Measurements from ENCODE around the gene ZNF609. TPM values are rescaled to one million over a fixed set of nuclear protein-coding genes. Genes with fewer than 3 reads are reported as not detected.

ZNF609 gene
- total and polyA plus RNA-seq, 11 donors = 5.8 to 24.5 (median 15.3) TPM

DNA sequence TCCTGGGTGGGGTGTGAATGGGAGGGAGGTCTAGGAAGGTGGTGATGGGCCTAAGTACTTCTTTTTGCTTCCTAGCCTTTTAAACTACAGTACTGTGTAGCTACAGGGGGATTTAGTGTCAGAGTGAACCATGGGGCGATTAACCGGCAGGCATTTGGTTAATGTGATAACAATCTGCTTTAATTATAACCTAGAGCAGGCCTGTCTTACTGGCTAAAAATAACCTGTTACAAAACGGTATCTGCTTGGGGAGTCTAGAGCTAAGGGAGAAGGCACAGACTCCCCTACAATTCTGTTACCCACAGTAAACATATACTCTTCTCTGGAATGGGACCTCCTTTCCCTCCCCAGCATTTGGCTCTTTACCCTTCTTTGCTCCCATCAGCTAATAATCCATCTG, 229.6 kb downstream of the ZNF609 start:
- 34 to 49% (median 37%) methylated on average over 3 of the region's 3 CpGs for WGBS, 4 donors
- TF ChIP-seq POLR2A (IDR thresholded peaks at IDR 0.05) = no peak
- TF ChIP-seq, protein P1, sequence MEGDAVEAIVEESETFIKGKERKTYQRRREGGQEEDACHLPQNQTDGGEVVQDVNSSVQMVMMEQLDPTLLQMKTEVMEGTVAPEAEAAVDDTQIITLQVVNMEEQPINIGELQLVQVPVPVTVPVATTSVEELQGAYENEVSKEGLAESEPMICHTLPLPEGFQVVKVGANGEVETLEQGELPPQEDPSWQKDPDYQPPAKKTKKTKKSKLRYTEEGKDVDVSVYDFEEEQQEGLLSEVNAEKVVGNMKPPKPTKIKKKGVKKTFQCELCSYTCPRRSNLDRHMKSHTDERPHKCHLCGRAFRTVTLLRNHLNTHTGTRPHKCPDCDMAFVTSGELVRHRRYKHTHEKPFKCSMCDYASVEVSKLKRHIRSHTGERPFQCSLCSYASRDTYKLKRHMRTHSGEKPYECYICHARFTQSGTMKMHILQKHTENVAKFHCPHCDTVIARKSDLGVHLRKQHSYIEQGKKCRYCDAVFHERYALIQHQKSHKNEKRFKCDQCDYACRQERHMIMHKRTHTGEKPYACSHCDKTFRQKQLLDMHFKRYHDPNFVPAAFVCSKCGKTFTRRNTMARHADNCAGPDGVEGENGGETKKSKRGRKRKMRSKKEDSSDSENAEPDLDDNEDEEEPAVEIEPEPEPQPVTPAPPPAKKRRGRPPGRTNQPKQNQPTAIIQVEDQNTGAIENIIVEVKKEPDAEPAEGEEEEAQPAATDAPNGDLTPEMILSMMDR (IDR thresholded peaks at IDR 0.05) = no peak
- Histone ChIP-seq H3K27me3 (no peaks in the 10 kb centered on the region), H3K4me1 (peaks cover 6 to 80% (median 63%) of the 10 kb centered on the region in 12 donors), H3K9me3 (no peaks in the 10 kb centered on the region), H3K36me3 (peaks cover 3 to 92% (median 79%) of the 10 kb centered on the region in 9 donors), H3K27ac (peak overlapping the region; percentile 31 to 94 (median 68)), H3K4me3 (no peak overlapping the region)
- ATAC-seq = no peak
- intact Hi-C loops (cut with DNase I) = no loop called here
- DNase-seq = no peak

DNA sequence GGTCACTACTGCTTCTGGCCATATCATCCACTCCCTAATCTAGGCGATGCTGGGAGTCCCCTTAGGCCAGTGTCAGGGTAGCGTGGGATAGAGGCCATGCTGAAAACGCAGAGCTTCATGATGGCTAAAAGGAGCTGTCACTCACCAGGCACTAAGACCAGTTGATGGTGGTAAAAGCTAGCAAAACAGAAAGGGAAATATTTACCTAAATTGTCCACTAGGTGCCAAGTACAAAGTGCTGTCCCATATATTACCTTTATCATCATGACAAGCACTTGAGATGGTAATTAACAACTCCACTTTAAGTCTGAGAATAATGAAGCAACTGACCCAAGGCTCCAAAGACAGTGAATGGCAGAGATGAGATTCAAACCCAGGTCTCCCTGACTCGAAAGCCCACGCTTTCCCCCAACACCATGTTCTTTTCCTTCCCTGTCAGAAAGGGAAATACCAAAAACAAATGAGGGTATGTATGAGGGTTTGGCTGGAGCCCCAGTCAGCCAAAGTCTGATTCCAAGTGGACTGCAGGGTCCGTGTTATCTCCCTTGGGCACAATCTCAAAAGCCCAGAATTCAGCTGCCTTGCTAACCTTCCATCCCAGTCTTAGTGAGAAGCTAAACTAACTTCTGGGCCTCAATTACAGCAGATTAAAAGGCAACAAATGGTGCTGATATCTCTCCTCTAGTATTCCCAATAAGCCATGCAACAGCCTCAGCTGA, 230.4 kb downstream of the ZNF609 start:
- intact Hi-C loops (cut with DNase I) = no loop called here
- ATAC-seq = peak; percentile 2 to 22 (median 13)
- Histone ChIP-seq H3K4me3 (no peak overlapping the region), H3K4me1 (peaks cover 6 to 87% (median 71%) of the 10 kb centered on the region in 12 donors), H3K27ac (peak overlapping the region; percentile 31 to 94 (median 68)), H3K9me3 (no peaks in the 10 kb centered on the region), H3K36me3 (peaks cover 3 to 86% (median 77%) of the 10 kb centered on the region in 9 donors), H3K27me3 (no peaks in the 10 kb centered on the region)
- no peak for DNase-seq
- 51 to 54% (median 53%) methylated on average over 6 of the region's 6 CpGs for WGBS, 4 donors
- TF ChIP-seq, protein P1 (IDR thresholded peaks at IDR 0.05) = peak in 3 of 12 donors; percentile 17 to 27 (median 27)
- no peak for TF ChIP-seq POLR2A (IDR thresholded peaks at IDR 0.05)

DNA sequence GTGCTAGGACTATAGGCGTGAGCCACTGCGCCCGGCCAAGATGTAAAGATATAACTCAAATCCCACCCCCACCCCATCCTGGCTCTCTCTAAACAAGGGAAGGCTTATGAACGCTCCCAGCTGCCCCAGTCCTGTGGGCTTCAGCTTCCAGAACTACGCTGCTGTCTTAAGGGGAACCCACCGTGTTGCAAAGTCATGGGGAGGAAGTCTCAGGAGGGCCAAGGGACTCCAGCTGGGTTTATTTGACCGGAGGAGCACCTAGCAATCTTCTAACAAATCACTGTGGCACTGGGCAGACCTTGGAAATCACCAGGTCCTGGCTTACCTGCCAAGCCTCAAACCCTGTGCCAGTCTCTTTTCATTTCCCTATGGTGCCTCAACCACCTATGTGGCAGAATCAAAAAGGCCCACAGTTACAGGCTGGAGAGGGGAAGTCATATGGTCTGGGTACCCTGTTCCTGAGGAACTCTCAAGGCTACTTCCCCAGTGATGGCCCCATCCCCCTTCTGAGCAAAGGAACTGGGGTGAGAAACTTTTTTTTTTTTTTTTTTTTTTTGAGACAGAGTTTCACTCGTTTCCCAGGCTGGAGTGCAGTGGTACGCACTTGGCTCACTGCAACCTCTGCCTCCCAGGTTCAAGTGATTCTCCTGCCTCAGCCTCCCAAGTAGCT, 231.7 kb downstream of the ZNF609 start:
- Histone ChIP-seq H3K4me1 (peaks cover 6 to 95% (median 83%) of the 10 kb centered on the region in 12 donors), H3K27me3 (no peaks in the 10 kb centered on the region), H3K36me3 (peaks cover 3 to 80% (median 66%) of the 10 kb centered on the region in 9 donors), H3K9me3 (no peaks in the 10 kb centered on the region), H3K27ac (peak overlapping the region in 11 of 12 donors; percentile 45 to 94 (median 68)), H3K4me3 (no peak overlapping the region)
- peak in 2 of 5 donors; percentile 43 to 50 for DNase-seq
- intact Hi-C loops (cut with DNase I) = no loop called here
- TF ChIP-seq POLR2A (IDR thresholded peaks at IDR 0.05) = no peak
- TF ChIP-seq, protein P1 (IDR thresholded peaks at IDR 0.05) = no peak
- whole genome bisulfite sequencing, 4 donors = 76 to 80% (median 78%) methylated on average over 9 of the region's 9 CpGs
- peak in 3 of 4 donors; percentile 20 to 56 (median 49) for ATAC-seq

DNA sequence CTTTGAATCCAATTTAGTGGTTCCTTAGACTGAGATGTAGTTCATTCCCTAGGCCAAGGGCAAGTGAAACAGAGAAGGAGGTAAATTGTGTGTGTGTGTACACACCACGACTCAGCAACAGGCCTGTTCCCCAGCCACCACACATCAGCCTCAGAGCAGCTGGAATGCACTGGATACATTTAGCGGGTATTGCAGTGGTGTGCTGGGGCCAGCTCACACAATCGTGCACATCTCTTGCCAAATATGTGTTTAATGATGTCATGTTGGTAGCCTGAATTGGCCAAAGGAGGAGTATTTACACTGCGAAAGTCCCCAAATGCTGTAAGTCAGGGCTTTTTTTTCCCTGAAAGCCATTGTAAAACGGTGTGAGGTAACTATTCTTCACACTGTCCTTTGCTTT, 232.8 kb downstream of the ZNF609 start:
- no peaks in the 10 kb centered on the region for H3K9me3 ChIP-seq
- TF ChIP-seq POLR2A (IDR thresholded peaks at IDR 0.05) = no peak
- TF ChIP-seq, protein P1 (IDR thresholded peaks at IDR 0.05) = no peak
- ATAC-seq (peak in 3 of 4 donors; percentile 55 to 62 (median 57)), DNase-seq (peak in 2 of 5 donors; percentile 59 to 60)
- no peak overlapping the region for H3K4me3 ChIP-seq
- 23 to 43% (median 31%) methylated on average over 5 of the region's 5 CpGs for WGBS, 4 donors
- H3K27me3 ChIP-seq = no peaks in the 10 kb centered on the region
- H3K27ac ChIP-seq = peak overlapping the region in 11 of 12 donors; percentile 24 to 94 (median 65)
- peaks cover 6 to 95% (median 84%) of the 10 kb centered on the region in 12 donors for H3K4me1 ChIP-seq
- H3K36me3 ChIP-seq = peaks cover 3 to 69% (median 55%) of the 10 kb centered on the region in 9 donors
- intact Hi-C loops (cut with DNase I) = no loop called here
